HG02610 (cell line): Measurements from ENCODE around the gene ECE1.

Experiments
- ATAC-seq: cut with Tn5 transposase; IDR thresholded peaks from one replicate; pipeline ENCODE4 v1.9.1; 2021; ENCODE audit warnings: mild to moderate bottlenecking, moderate library complexity; ENCODE audit not compliant: unreplicated experiment

ECE1 gene

DNA sequence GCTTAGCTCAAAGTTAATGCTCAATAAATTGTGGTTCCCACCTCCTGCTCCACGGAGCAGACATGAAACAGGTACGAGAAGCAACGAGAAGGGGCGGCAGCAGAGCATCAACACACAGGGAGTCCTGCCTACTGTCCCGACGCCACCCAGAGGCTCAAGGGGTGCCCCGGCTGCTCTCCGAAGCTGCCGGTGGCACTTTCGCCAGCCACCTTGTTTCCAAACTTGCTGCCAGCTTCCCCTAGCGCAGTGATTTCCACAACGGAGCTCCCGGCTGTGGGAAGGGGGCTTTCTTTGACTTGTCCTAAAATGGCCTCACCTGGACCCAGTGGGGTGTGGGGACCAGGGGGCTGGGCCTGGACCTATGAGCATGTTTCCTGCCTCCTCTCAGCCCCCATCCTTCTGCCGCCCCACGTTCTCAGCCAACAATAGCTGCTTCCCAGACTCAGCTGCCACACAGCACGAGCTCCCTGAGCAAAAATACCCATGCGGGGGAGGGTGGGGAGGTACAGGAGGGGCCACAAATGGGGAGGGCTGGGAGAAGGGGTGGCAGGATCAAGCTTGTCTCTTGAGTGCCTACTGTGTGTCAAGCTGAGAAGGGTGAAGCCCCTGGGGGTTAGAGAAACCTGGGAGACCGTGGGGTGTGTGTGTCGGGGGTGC, 35.6 kb upstream of the ECE1 start:
- no peak for ATAC-seq

- no peak for ATAC-seq
Observed at GRCh38 chr1:21325231-21325718, 35.0 kb upstream of the ECE1 start.

GRCh38 chr1:21324368-21325141, 34.3 kb upstream of the ECE1 start:
- ATAC-seq, result peak; percentile 67

- ATAC-seq, result no peak
Observed at GRCh38 chr1:21323091-21323490, 32.8 kb upstream of the ECE1 start.

GRCh38 chr1:21322681-21323016, 32.4 kb upstream of the ECE1 start:
- ATAC-seq, result no peak

GRCh38 chr1:21321963-21322680, 31.9 kb upstream of the ECE1 start:
- ATAC-seq, result no peak

GRCh38 chr1:21320410-21321108, 30.3 kb upstream of the ECE1 start:
- no peak for ATAC-seq

DNA sequence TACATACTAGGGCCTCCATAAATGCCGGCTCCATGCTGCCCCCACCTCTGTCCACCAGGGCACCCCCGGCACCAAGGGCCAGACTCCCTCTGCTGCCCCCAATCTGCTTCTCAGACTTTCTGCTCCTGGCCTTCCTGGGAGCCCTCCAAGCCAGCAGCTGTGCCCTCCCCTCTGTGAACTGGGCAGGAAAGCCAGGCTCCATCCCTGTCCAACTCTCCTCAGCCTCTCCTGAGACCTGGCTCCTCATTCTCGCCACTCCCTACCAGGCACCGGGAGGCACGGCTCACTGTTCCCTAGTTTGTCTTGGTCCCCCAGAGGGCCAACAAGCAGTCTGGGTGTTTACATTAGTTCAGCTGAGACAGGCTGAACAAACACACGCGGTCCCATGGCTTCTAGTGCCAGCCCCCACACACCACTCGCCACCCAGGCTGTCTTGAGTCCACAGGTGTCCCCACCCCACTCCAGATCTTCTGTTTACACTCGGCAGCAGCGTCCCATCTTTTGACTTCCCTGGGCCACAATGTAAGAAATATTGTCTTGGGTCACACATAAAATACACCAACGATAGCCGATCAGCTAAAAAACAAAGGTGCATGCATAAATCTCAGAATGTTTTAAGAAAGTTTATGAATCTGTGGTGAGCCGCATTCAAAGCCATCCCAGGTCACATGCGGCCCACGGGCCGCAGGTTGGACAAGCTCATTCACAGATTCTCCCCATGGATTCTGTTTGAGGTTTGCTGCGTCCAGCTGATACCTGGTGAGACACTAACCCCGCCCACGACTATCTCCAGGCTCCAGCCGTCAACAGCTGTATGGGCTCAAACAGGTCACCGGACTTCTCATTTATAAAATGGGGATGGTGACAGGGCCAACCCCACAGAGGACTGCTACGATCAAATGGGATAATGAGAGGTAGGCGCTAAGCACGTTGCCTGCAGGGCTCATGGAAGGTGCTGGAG, 29.5 kb upstream of the ECE1 start:
- ATAC-seq, result no peak

GRCh38 chr1:21318714-21319159, 28.5 kb upstream of the ECE1 start:
- ATAC-seq, result no peak

DNA sequence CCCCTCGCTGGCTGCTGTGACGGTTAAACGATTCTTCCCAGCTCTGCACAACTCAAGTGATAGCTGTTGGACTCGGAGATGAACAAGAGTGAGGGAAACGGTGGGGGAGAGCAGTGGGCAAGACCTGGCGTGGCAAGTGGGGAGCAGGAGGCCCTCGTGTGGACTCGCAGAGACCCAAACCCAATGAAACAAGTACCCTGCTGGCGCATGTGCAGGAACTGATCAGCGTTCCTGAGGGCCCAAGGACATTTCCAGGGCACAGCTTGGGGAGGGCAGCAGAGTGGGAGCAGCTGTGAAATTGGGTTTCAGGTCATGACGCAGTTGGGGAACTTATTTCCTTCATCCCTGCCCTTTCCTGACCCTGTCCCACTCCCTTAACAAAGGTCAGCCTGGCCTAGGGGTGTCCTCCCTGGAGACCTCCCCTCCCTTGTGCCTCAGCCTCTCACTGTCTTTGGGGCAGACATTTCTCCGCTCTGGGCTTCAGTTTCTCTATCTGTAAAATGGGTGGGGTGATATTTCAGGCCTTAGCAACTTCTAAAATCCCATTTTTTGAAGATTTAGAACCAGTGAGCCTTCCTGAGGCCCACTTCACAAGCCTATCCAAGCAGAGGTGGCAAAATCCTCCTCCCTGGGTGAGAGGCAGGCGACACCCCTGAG, 27.9 kb upstream of the ECE1 start:
- no peak for ATAC-seq

- no peak for ATAC-seq
Observed at GRCh38 chr1:21317690-21318043, 27.4 kb upstream of the ECE1 start.

- no peak for ATAC-seq
Observed at GRCh38 chr1:21317035-21317689, 26.9 kb upstream of the ECE1 start.

GRCh38 chr1:21314743-21315396, 24.6 kb upstream of the ECE1 start:
- no peak for ATAC-seq

- ATAC-seq, result no peak
Observed at GRCh38 chr1:21313886-21314721, 23.8 kb upstream of the ECE1 start.

- no peak for ATAC-seq
Observed at GRCh38 chr1:21313203-21313885, 23.1 kb upstream of the ECE1 start.

DNA sequence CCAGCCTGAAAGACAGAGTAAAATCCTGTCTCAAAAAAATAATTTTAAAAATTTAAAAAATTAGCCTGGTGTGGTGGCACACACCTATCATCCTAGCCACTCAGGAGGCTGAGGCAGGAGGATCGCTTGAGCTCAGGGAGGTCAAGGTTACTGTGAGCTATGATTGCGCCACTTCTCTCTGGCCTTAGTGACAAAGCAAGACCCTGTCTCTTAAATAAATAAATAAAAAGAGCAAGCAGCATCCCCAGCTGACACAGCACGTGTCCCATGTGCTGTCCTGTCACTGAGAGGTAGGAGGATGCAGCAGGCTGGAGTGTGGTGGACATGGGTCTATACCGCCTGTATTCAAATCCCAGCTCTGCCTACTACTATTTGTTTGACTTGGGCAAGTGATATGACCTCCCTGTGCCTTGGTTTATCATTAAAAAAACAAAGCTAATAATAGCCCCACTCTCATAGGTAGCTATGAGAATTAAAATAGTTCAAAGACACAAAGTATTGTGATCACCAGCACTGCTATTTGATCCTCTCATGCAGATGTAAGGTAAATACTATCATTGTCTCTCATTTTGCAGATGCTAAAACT, 22.2 kb upstream of the ECE1 start:
- no peak for ATAC-seq

GRCh38 chr1:21311016-21311415, 20.8 kb upstream of the ECE1 start:
- ATAC-seq, result no peak
